Lower lobe of right lung (tissue), 2 donors: ENCODE data around the gene MPZL3. TPM values are rescaled to one million over a fixed set of nuclear protein-coding genes. Genes with fewer than 3 reads are reported as not detected.
A peak's percentile ranks its signal among the peaks of the same experiment; 100 is the strongest.

ENCODE experiments used
- ATAC-seq, 2 donors: fragments of 200-7000 bp; cut with Tn5 transposase; one replicate each; pipeline ENCODE4 v1.9.1; 2020 to 2022; ENCODE audit warnings: mild to moderate bottlenecking in 2 of 2, moderate library complexity in 2 of 2
- DNase-seq: peaks from one replicate; pipeline ENCODE4 v3.0.0-alpha.2; 2020
- H3K27ac ChIP-seq: fragments of 200-600 bp; one replicate; pipeline ENCODE4 v1.8.0; 2022
- H3K27me3 ChIP-seq: fragments of 200-600 bp; one replicate; pipeline ENCODE4 v1.8.0; 2022; ENCODE audit warnings: low read depth
- H3K36me3 ChIP-seq: fragments of 200-600 bp; one replicate; pipeline ENCODE4 v1.8.0; 2022; ENCODE audit warnings: mild to moderate bottlenecking
- H3K4me1 ChIP-seq: fragments of 200-600 bp; one replicate; pipeline ENCODE4 v1.8.0; 2022
- H3K4me3 ChIP-seq: fragments of 200-600 bp; one replicate; pipeline ENCODE4 v1.8.0; 2022; ENCODE audit warnings: mild to moderate bottlenecking
- H3K9me3 ChIP-seq: fragments of 200-600 bp; one replicate; pipeline ENCODE4 v1.8.0; 2022
- CTCF ChIP-seq: fragments of 200-600 bp; IDR thresholded peaks from one replicate; pipeline ENCODE4 v1.8.0; 2022; ENCODE audit warnings: antibody characterized with exemption, mild to moderate bottlenecking
- intact Hi-C: fragments of 100-400 bp; cut with DNase I; formaldehyde crosslinking; loops from one replicate; pipeline ENCODE4 v1.11.0; 2022
- total RNA-seq: library from RNA; stranded (reverse); fragmentation: NEBNext Ultra II Directional; extraction: Animal tissue kit (Norgen Biotek cat#: 25700); gene quantifications from one replicate; pipeline ENCODE4 v1.2.1, GENCODE V29; 2021
- donor health status: DM: no; HTN: yes; CAD: no; lungs with severe emphysema.

MPZL3 gene
- total RNA-seq, 1 donor from 2014 or later: 12.8 TPM

DNA sequence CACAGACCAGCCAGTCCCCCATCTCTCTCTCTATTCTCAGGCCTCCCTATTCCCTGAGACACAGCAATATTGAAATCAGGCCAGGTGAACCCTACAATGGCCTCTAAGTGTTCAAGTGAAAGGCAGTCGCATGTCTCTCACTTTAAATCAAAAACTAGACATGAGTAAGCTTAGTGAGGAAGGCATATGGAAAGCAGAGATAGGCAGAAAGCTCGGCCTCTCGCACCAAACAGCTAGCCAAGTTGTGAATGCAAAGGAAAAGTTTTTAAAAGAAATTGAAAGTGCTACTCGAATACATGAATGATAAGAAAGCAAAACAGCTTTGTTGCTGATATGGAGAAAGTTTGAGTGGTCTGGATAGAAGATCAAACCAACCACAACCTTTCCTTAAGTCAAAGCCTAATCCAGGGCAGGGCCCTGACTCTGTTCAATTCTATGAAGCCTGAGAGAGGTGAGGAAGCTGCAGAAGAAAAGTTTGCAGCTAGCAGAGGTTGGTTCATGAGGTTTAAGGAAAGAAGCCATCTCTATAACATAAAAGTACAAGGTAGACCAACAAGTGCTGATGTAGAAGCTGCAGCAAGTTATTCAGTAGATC lies 31.7 kb upstream of the MPZL3 start:
- Histone ChIP-seq H3K27me3 (no peaks in the 10 kb centered on the region), H3K9me3 (no peaks in the 10 kb centered on the region), H3K27ac (no peak overlapping the region), H3K4me3 (no peak overlapping the region), H3K36me3 (no peaks in the 10 kb centered on the region), H3K4me1 (no peaks in the 10 kb centered on the region)
- ATAC-seq (no peak), DNase-seq (no peak)
- no peak for TF ChIP-seq CTCF
- intact Hi-C loops: no loop called here

- Histone ChIP-seq H3K9me3 (no peaks in the 10 kb centered on the region), H3K4me3 (no peak overlapping the region), H3K36me3 (no peaks in the 10 kb centered on the region), H3K27ac (no peak overlapping the region), H3K27me3 (no peaks in the 10 kb centered on the region), H3K4me1 (no peaks in the 10 kb centered on the region)
- DNase-seq (no peak), ATAC-seq (no peak)
- intact Hi-C loops: no loop called here
- no peak for TF ChIP-seq CTCF
Observed at GRCh38 chr11:118283037-118283636, 31.0 kb upstream of the MPZL3 start.

DNA sequence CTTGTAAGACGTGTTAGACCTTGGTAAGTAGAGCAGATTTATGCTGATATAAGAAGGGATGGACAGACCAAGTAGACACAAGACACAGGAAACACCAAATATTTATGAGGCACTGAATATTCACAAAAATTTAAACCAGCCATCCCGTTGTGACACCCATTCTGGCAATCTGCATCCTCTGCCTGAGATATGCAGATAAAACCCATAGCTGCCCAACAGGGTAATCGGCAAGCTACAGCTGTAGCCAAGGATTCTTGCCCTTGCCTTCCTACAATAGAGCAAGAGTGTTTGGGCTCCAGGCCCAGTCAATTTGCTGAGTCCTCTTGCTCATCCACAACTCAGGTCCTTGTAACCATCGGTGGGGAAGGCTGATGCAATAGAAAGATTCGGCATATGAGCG lies 30.4 kb upstream of the MPZL3 start:
- ATAC-seq: no peak
- no peak for DNase-seq

GRCh38 chr11:118281284-118281683 lies 29.1 kb upstream of the MPZL3 start:
- ATAC-seq (no peak), DNase-seq (no peak)
- H3K36me3 ChIP-seq: no peaks in the 10 kb centered on the region

More for the DNA sequence above, 30.4 kb upstream of the MPZL3 start:
- Histone ChIP-seq H3K9me3 (no peaks in the 10 kb centered on the region), H3K4me1 (no peaks in the 10 kb centered on the region), H3K36me3 (no peaks in the 10 kb centered on the region), H3K27ac (no peak overlapping the region), H3K4me3 (no peak overlapping the region), H3K27me3 (no peaks in the 10 kb centered on the region)
- intact Hi-C loops: no loop called here
- TF ChIP-seq CTCF: no peak

GRCh38 chr11:118277312-118277711 lies 25.1 kb upstream of the MPZL3 start:
- Histone ChIP-seq H3K36me3 (no peaks in the 10 kb centered on the region), H3K27me3 (no peaks in the 10 kb centered on the region), H3K4me3 (no peak overlapping the region), H3K9me3 (no peaks in the 10 kb centered on the region), H3K27ac (no peak overlapping the region), H3K4me1 (peaks cover 19% of the 10 kb centered on the region)
- ATAC-seq (peak; percentile 15 to 34), DNase-seq (no peak)
- no peak for TF ChIP-seq CTCF
- intact Hi-C loops: no loop called here

More at GRCh38 chr11:118281284-118281683, 29.1 kb upstream of the MPZL3 start:
- Histone ChIP-seq H3K4me1 (no peaks in the 10 kb centered on the region), H3K27me3 (no peaks in the 10 kb centered on the region), H3K27ac (no peak overlapping the region), H3K9me3 (no peaks in the 10 kb centered on the region), H3K4me3 (no peak overlapping the region)
- TF ChIP-seq CTCF: no peak
- intact Hi-C loops: no loop called here
